Neuronal stem cell (in vitro differentiated cells): ENCODE measurements around the gene TP53BP2.
"Not testable (repeated sequence)": the region's sequence is repeated elsewhere in the genome, so short reads cannot be mapped to it uniquely, and the experiment has no call there.

Experiments used
- DNase-seq: peaks from one replicate; pipeline ENCODE4 v3.0.0-alpha.2; 2013; ENCODE audit warnings: low spot score
- H2AFZ ChIP-seq: one replicate; pipeline ENCODE4 v1.6.1; 2013; ENCODE audit warnings: mild to moderate bottlenecking, low read length, inconsistent platforms
- H2AK5ac ChIP-seq: 2 replicates; pipeline ENCODE4 v1.6.1; 2013; ENCODE audit warnings: low read depth, mild to moderate bottlenecking, inconsistent platforms, low read length, moderate library complexity, mixed read lengths
- H2BK120ac ChIP-seq: 2 replicates; pipeline ENCODE4 v1.6.1; 2013; ENCODE audit warnings: low read depth, mild to moderate bottlenecking, inconsistent platforms, low read length, moderate library complexity, mixed read lengths
- H2BK12ac ChIP-seq: one replicate; pipeline ENCODE4 v1.6.1; 2013; ENCODE audit warnings: low read length, inconsistent platforms
- H2BK15ac ChIP-seq: 2 replicates; pipeline ENCODE4 v1.6.1; 2013; ENCODE audit warnings: mild to moderate bottlenecking, low read length, inconsistent platforms, mixed read lengths
- H2BK5ac ChIP-seq: one replicate; pipeline ENCODE4 v1.6.1; 2013; ENCODE audit warnings: inconsistent platforms, mild to moderate bottlenecking, low read length, moderate library complexity
- H3K14ac ChIP-seq: one replicate; pipeline ENCODE4 v1.6.1; 2013; ENCODE audit warnings: low read length, inconsistent platforms
- H3K18ac ChIP-seq: 2 replicates; pipeline ENCODE4 v1.6.1; 2013; ENCODE audit warnings: low read length, inconsistent platforms
- H3K23ac ChIP-seq: 2 replicates; pipeline ENCODE4 v1.6.1; 2013; ENCODE audit warnings: low read depth, mild to moderate bottlenecking, mixed read lengths, low read length, inconsistent platforms; ENCODE audit not compliant: poor library complexity
- H3K27ac ChIP-seq: replicated peaks from 3 replicates; pipeline ENCODE4 v1.5.1; 2013; ENCODE audit warnings: low read length, inconsistent platforms
- H3K27me3 ChIP-seq, 3 experiments: 2 replicates each; pipeline ENCODE4 v1.6.1; 2013; ENCODE audit warnings: low read length in 3 of 3, mild to moderate bottlenecking in 2 of 3, inconsistent platforms in 1 of 3, low read depth in 1 of 3, mixed read lengths in 1 of 3, moderate library complexity in 1 of 3; ENCODE audit not compliant: control insufficient read depth in 3 of 3, insufficient read depth in 3 of 3
- H3K36me3 ChIP-seq, 2 donors: replicated peaks in 1 of 2; 2 replicates each; pipeline ENCODE4 v1.6.1; 2013; ENCODE audit warnings: low read length in 2 of 2; ENCODE audit not compliant: control insufficient read depth in 2 of 2, insufficient read depth in 2 of 2
- H3K4ac ChIP-seq: 2 replicates; pipeline ENCODE4 v1.6.1; 2013; ENCODE audit warnings: inconsistent platforms, mild to moderate bottlenecking, low read length, moderate library complexity
- H3K4me1 ChIP-seq, 2 donors: 1 replicate in 1 of 2; 2 replicates in 1 of 2; pipeline ENCODE4 v1.6.1; 2013; ENCODE audit warnings: low read length in 2 of 2, low read depth in 1 of 2; ENCODE audit not compliant: control insufficient read depth in 2 of 2, insufficient read depth in 1 of 2
- H3K4me2 ChIP-seq: one replicate; pipeline ENCODE4 v1.6.1; 2013; ENCODE audit warnings: mild to moderate bottlenecking, low read length, inconsistent platforms; ENCODE audit not compliant: insufficient read depth, poor library complexity, severe bottlenecking
- H3K4me3 ChIP-seq, 2 donors: 2 replicates each; pipeline ENCODE4 v1.5.1; 2013; ENCODE audit warnings: low read length in 2 of 2, mild to moderate bottlenecking in 2 of 2, inconsistent platforms in 1 of 2, moderate library complexity in 1 of 2
- H3K79me1 ChIP-seq: one replicate; pipeline ENCODE4 v1.6.1; 2013; ENCODE audit warnings: low read depth, mild to moderate bottlenecking, inconsistent platforms, low read length, moderate library complexity
- H3K9ac ChIP-seq: one replicate; pipeline ENCODE4 v1.6.1; 2013; ENCODE audit warnings: mild to moderate bottlenecking, low read depth, low read length, inconsistent platforms; ENCODE audit not compliant: poor library complexity
- H3K9me3 ChIP-seq, 2 donors: replicated peaks in 1 of 2; 2 replicates each; pipeline versions ENCODE3 to v1.6.1; 2013; ENCODE audit warnings: low read length in 2 of 2, mild to moderate bottlenecking in 2 of 2, inconsistent platforms in 1 of 2, low read depth in 1 of 2, mixed read lengths in 1 of 2, moderate library complexity in 1 of 2; ENCODE audit not compliant: control insufficient read depth in 2 of 2, insufficient read depth in 1 of 2
- H4K8ac ChIP-seq: one replicate; pipeline ENCODE4 v1.6.1; 2013; ENCODE audit warnings: low read depth, mild to moderate bottlenecking, inconsistent platforms, low read length, moderate library complexity
- H4K91ac ChIP-seq: one replicate; pipeline ENCODE4 v1.6.1; 2013; ENCODE audit warnings: low read length, low read depth, mild to moderate bottlenecking, inconsistent platforms; ENCODE audit not compliant: poor library complexity
- WGBS, 2 donors: extraction: QIAGEN DNeasy Blood & Tissue Kit; methylation state at CpG; one replicate each; pipeline ENCODE4 v1.1.7; 2013; ENCODE audit warnings: missing lambda C conversion rate in 2 of 2, mixed read lengths in 1 of 2; ENCODE audit not compliant: insufficient read length in 2 of 2, insufficient replicate concordance in 1 of 2; ENCODE audit errors: extremely low coverage in 2 of 2; 5-methylcytosine and 5-hydroxymethylcytosine counted together

The TP53BP2 gene

DNA sequence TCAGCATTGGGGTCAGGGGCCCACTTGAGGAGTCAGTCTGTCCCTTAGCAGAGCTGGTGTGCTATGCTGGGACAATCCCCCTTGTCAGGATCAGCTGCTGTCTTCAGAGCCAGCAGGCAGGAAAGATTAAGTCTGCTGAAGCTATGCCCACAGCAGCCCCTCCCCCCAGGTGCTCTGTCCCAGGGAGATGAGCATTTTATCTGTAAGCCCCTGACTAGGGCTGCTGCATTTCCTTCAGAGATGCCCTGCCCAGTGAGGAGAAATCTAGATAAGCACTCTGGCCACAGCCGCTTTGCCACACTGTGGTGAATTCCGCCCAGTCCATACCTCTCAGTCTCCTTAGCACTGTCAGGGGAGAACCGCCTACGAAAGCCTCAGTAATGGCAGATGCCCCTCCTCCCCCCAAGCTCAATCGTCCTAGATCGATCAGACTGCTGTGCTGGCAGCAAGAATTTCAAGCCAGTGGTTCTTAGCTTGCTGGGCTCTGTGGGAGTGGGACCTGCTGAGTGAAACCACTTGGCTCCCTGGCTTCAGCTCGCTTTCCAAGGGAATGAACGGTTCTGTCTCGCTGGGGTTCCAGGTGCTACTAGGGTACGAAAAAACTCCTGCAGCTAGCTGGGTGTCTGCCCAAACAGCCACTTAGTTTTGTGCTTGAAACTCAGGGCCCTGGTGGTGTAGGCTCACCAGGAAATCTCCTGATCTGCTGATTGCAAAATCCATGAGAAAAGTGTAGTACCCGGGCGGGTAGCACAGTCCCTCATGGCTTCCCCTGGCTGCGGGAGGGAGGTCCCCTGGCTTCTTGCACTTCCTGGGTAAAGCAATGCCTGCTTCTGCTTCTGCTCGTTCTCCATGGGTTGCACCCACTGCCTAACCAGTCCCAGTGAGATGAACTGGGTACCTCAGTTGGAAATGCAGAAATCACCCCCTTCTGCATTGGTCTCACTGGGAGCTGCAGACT, 25.1 kb upstream of the TP53BP2 start:
- no peak overlapping the region for H4K8ac ChIP-seq
- H3K4me1 ChIP-seq, result peaks cover 0 to 4% of the 10 kb centered on the region in 2 donors
- no peaks in the 10 kb centered on the region for H3K36me3 ChIP-seq
- H2AK5ac ChIP-seq, result no peak overlapping the region
- no peak overlapping the region for H3K18ac ChIP-seq
- H3K23ac ChIP-seq, result no peak overlapping the region
- H3K9me3 ChIP-seq, result no peaks in the 10 kb centered on the region
- H4K91ac ChIP-seq, result no peak overlapping the region
- H2BK120ac ChIP-seq, result no peak overlapping the region
- no peak overlapping the region for H2BK15ac ChIP-seq
- peaks cover 0 to 3% (median 0%) of the 10 kb centered on the region in 3 experiments for H3K27me3 ChIP-seq
- H3K4me3 ChIP-seq, result no peak overlapping the region
- H2BK12ac ChIP-seq, result no peak overlapping the region
- H3K4me2 ChIP-seq, result no peak overlapping the region
- peak overlapping the region; percentile 49 for H2AFZ ChIP-seq
- no peak overlapping the region for H3K14ac ChIP-seq
- DNase-seq, result no peak
- H2BK5ac ChIP-seq, result no peak overlapping the region
- H3K79me1 ChIP-seq, result no peaks in the 10 kb centered on the region
- no peak overlapping the region for H3K9ac ChIP-seq
- H3K4ac ChIP-seq, result no peak overlapping the region
- H3K27ac ChIP-seq, result no peak overlapping the region
- WGBS, 2 donors, result no CpG with 5 or more reads among the region's 14 CpGs

DNA sequence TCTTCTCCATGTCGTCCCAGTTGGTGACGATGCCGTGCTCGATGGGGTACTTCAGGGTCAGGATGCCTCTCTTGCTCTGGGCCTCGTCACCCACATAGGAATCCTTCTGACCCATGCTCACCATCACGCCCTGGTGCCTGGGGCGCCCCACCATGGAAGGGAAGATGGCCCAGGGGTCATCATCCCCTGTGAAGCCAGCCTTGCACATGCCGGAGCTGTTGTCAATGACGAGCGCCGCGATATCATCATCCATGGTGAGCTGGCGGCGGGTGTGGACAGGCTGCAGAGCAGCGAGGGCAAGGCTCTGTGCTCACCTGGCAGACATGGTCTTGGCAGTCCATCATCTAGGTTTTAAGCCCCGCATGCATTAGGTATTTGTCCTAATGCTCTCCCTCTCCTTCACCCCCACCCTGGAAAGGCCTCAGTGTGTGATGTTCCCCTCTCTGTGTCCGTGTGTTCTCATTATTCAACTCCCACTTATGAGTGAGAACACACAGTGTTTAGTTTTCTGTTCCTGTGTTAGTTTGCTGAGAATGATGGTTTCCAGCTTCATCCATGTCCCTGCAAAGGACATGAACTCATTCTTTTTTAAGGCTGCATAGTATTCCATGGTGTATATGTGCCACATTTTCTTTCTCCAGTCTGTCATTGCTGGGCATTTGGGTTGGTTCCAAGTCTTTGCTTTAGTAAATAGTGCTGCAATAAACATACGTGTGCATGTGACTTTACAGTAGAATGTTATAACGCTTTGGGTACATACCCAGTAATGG, 19.0 kb upstream of the TP53BP2 start:
- H3K27me3 ChIP-seq, result peaks cover 0 to 13% (median 0%) of the 10 kb centered on the region in 3 experiments
- not testable (repeated sequence) for H3K9me3 ChIP-seq, H2BK12ac ChIP-seq, H3K9ac ChIP-seq, H3K36me3 ChIP-seq, H3K4me3 ChIP-seq, H3K23ac ChIP-seq, H2AK5ac ChIP-seq, H2BK120ac ChIP-seq, H3K14ac ChIP-seq, H3K4me2 ChIP-seq, H2AFZ ChIP-seq, H3K79me1 ChIP-seq, H4K8ac ChIP-seq, DNase-seq, H3K27ac ChIP-seq, H4K91ac ChIP-seq, H2BK5ac ChIP-seq, H2BK15ac ChIP-seq, H3K4me1 ChIP-seq, H3K4ac ChIP-seq
- no CpG with 5 or more reads among the region's 19 CpGs for WGBS, 2 donors
- H3K18ac ChIP-seq, result peak overlapping the region; percentile 52

DNA sequence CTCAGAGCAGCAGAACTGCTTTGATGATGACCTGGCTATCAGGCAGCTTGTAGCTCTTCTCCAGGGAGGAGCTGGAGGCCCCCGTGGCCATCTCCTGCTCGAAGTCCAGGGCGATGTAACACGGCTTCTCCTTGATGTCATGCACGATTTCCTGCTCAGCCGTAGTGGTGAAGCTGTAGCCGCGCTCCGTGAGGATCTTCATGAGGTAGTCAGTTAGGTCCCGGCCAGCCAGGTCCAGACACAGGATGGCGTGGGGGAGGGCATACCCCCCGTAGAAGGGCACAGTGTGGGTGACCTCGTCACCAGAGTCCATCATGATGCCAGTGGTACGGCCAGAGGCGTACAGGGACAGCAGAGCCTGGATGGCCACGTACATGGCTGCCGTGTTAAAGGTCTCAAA, 18.3 kb upstream of the TP53BP2 start:
- no peak overlapping the region for H3K9ac ChIP-seq
- no peak overlapping the region for H4K8ac ChIP-seq
- H3K9me3 ChIP-seq, result no peaks in the 10 kb centered on the region
- no peak overlapping the region for H3K4ac ChIP-seq
- no peak overlapping the region for H2AK5ac ChIP-seq
- no peak overlapping the region for H2BK5ac ChIP-seq
- no peak overlapping the region for H2AFZ ChIP-seq
- H4K91ac ChIP-seq, result no peak overlapping the region
- no peak overlapping the region for H2BK12ac ChIP-seq
- no peaks in the 10 kb centered on the region for H3K4me1 ChIP-seq
- H2BK15ac ChIP-seq, result no peak overlapping the region
- no peak overlapping the region for H3K18ac ChIP-seq
- no peak overlapping the region for H2BK120ac ChIP-seq
- peaks cover 0 to 18% (median 0%) of the 10 kb centered on the region in 3 experiments for H3K27me3 ChIP-seq
- no peak overlapping the region for H3K23ac ChIP-seq
- DNase-seq, result no peak
- H3K14ac ChIP-seq, result no peak overlapping the region
- no peaks in the 10 kb centered on the region for H3K36me3 ChIP-seq
- no peak overlapping the region for H3K4me2 ChIP-seq
- H3K27ac ChIP-seq, result no peak overlapping the region
- no peak overlapping the region for H3K4me3 ChIP-seq
- WGBS, 2 donors, result no CpG with 5 or more reads among the region's 17 CpGs
- no peaks in the 10 kb centered on the region for H3K79me1 ChIP-seq

DNA sequence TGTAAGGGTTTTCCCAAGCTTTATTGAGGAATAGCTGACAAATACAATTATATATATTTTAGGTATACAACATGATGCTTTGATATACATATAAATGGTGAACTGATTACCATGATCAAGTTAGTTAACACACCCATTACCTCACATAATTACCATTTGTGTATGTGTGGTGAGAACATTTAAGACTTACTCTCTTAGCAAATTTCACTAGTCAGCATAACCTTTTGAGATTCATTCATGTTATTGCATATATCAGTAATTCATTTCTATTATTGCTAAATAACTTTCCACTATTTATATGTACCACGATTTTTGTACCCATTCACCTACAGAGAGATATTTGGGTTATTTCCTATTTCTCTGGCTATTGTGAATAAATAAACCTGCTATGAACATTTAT, 16.2 kb upstream of the TP53BP2 start:
- WGBS, 2 donors, result no CpG with 5 or more reads among the region's 1 CpG
- Histone ChIP-seq H3K4me3 (no peak overlapping the region), H3K14ac (no peak overlapping the region), H4K8ac (no peak overlapping the region), H4K91ac (no peak overlapping the region), H3K18ac (no peak overlapping the region), H3K27ac (no peak overlapping the region), H2AK5ac (no peak overlapping the region), H3K4ac (no peak overlapping the region), H2BK5ac (no peak overlapping the region), H3K4me2 (no peak overlapping the region), H2BK120ac (no peak overlapping the region), H2AFZ (no peak overlapping the region), H3K36me3 (no peaks in the 10 kb centered on the region), H3K9ac (no peak overlapping the region), H2BK15ac (no peak overlapping the region), H3K27me3 (peaks cover 0 to 23% (median 0%) of the 10 kb centered on the region in 3 experiments), H3K4me1 (peaks cover 0 to 1% of the 10 kb centered on the region in 2 donors), H3K9me3 (no peaks in the 10 kb centered on the region), H3K23ac (no peak overlapping the region), H2BK12ac (no peak overlapping the region), H3K79me1 (no peaks in the 10 kb centered on the region)
- no peak for DNase-seq
